T-cell (primary cell): ENCODE data around the gene RAB33B. TPM values are rescaled to one million over a fixed set of nuclear protein-coding genes. Genes with fewer than 3 reads are reported as not detected.
"Not testable (repeated sequence)": the region's sequence is repeated elsewhere in the genome, so short reads cannot be mapped to it uniquely, and the experiment has no call there.

ENCODE experiments used
- ATAC-seq, 4 experiments: fragments of 200-7000 bp in 3 of 4; fragments of 150-1000 bp in 1 of 4; cut with Tn5 transposase; replicated peaks in 1 of 4; 1 replicate in 3 of 4; 2 replicates in 1 of 4; pipeline ENCODE4 v1.10.0; 2021; ENCODE audit warnings: moderate library complexity in 3 of 4, mild to moderate bottlenecking in 2 of 4, moderate number of reproducible peaks in 1 of 4
- CTCF ChIA-PET, 2 donors: fragments of 300-600 bp; sonication (Branson Sonifier 250); formaldehyde crosslinking; loops; one replicate each; lab custom pipeline; 2022; ENCODE audit warnings: antibody characterized with exemption in 2 of 2; lab: Charles Lee
- POLR2A ChIA-PET, 2 donors: fragments of 300-600 bp; sonication (Branson Sonifier 250); formaldehyde crosslinking; loops; one replicate each; lab custom pipeline; 2022; ENCODE audit warnings: antibody characterized with exemption in 2 of 2; lab: Charles Lee
- DNase-seq, 35 experiments: peaks; one replicate each; pipeline versions ENCODE4 v3.0.0 to v3.0.0-alpha.2; 2013 to 2023
- H3K27ac ChIP-seq: one replicate; pipeline ENCODE4 v1.5.1; 2013; ENCODE audit warnings: low read length
- H3K27me3 ChIP-seq, 2 experiments: replicated peaks in 1 of 2; 1 replicate in 1 of 2; 2 replicates in 1 of 2; pipeline versions ENCODE4 v1.6.1 to v1.7.0; 2013; ENCODE audit warnings: low read length in 1 of 2, mixed read lengths in 1 of 2; ENCODE audit not compliant: control insufficient read depth in 2 of 2, insufficient read depth in 2 of 2; ENCODE audit errors: extremely low read depth in 1 of 2
- H3K36me3 ChIP-seq, 2 donors: 1 replicate in 1 of 2; 2 replicates in 1 of 2; pipeline versions ENCODE4 v1.6.1 to v1.7.0; 2013; ENCODE audit warnings: low read length in 1 of 2; ENCODE audit not compliant: control insufficient read depth in 2 of 2, insufficient read depth in 1 of 2; ENCODE audit errors: extremely low read depth in 1 of 2
- H3K4me1 ChIP-seq, 2 experiments: 1 replicate in 1 of 2; 2 replicates in 1 of 2; pipeline versions ENCODE4 v1.6.1 to v1.7.0; 2013; ENCODE audit warnings: low read length in 2 of 2, mixed read lengths in 1 of 2; ENCODE audit not compliant: insufficient read depth in 2 of 2, control insufficient read depth in 1 of 2; ENCODE audit errors: extremely low read depth in 1 of 2
- H3K4me3 ChIP-seq, 2 donors: 1 replicate in 1 of 2; 2 replicates in 1 of 2; pipeline versions ENCODE4 v1.5.1 to v1.7.0; 2013; ENCODE audit warnings: mild to moderate bottlenecking in 2 of 2, low read length in 1 of 2, moderate library complexity in 1 of 2; ENCODE audit not compliant: control insufficient read depth in 1 of 2; ENCODE audit errors: extremely low read depth in 1 of 2
- H3K9me3 ChIP-seq: 2 replicates; pipeline ENCODE4 v1.7.0; 2013
- H3K27ac Mint-ChIP-seq, 2 donors: one replicate each; pipeline ENCODE4 v1.8.0; 2020 to 2021; ENCODE audit warnings: mild to moderate bottlenecking in 2 of 2, mixed read lengths in 2 of 2
- H3K27me3 Mint-ChIP-seq, 2 donors: one replicate each; pipeline ENCODE4 v1.8.0; 2021 to 2022; ENCODE audit warnings: mixed read lengths in 2 of 2
- H3K36me3 Mint-ChIP-seq: one replicate; pipeline ENCODE4 v1.8.0; 2021; ENCODE audit warnings: mixed read lengths
- H3K4me1 Mint-ChIP-seq, 3 donors: one replicate each; pipeline ENCODE4 v1.8.0; 2020 to 2022; ENCODE audit warnings: mixed read lengths in 3 of 3, mild to moderate bottlenecking in 1 of 3
- H3K4me3 Mint-ChIP-seq, 3 donors: one replicate each; pipeline ENCODE4 v1.8.0; 2020 to 2022; ENCODE audit warnings: mild to moderate bottlenecking in 3 of 3, mixed read lengths in 3 of 3, moderate library complexity in 3 of 3
- H3K9me3 Mint-ChIP-seq, 3 donors: one replicate each; pipeline ENCODE4 v1.8.0; 2020 to 2022; ENCODE audit warnings: mixed read lengths in 3 of 3
- WGBS: methylation state at CpG from one replicate; pipeline ENCODE4 v1.1.5; 2013; ENCODE audit warnings: missing lambda C conversion rate; ENCODE audit not compliant: insufficient coverage; 5-methylcytosine and 5-hydroxymethylcytosine counted together
- total RNA-seq, 35 experiments: library from RNA in 6 of 35; stranded (reverse) in 6 of 35; fragments of 120-200 nt in 1 of 35; gene quantifications; one replicate each; pipeline versions ENCODE4 v1.2.1 to v1.2.4 and lab custom pipeline; 2013 to 2026

The RAB33B gene
- total RNA-seq, 5 donors from 2014 or later (not counting 1 experiment from before 2014, with no cell fraction given) = 11.9 to 17.9 (median 12.8) TPM

DNA sequence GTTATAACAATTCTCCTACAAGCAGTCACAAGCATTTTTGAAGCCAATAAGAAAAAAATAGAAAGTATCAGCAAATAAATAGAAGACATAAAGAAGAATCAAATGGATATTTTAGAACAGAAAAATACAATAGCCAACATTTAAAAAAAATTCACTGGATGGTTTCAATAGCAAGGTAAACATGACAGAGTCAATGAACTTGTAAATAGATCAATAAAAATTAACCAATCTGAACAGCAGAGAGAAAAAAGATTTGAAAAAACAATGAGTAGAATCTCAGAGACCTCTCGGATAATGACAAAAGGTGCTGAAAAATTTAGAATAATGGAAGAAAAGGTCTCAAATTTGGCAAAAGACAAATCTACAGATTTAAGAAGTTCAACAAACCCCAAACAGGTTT lies 33.3 kb upstream of the RAB33B start:
- ATAC-seq (no peak), DNase-seq (no peak)
- Mint-ChIP-seq H3K9me3 (peaks cover 0 to 11% (median 3%) of the 10 kb centered on the region in 3 donors), H3K4me1 (peaks cover 12 to 19% (median 16%) of the 10 kb centered on the region in 3 donors), H3K27me3 (no peaks in the 10 kb centered on the region), H3K4me3 (no peak overlapping the region), H3K36me3 (peaks cover 29% of the 10 kb centered on the region), H3K27ac (no peak overlapping the region)
- no peaks in the 10 kb centered on the region for H3K4me1 ChIP-seq
- CTCF ChIA-PET = interaction anchor here in 1 of 2 donors (0.7 kb wide), 1 partner anchor 220 kb away, joined by 3 read pairs; no protein-coding TSS in a partner anchor
- H3K4me3 ChIP-seq = no peak overlapping the region
- whole genome bisulfite sequencing = no CpG with 5 or more reads among the region's 1 CpG
- no peaks in the 10 kb centered on the region for H3K27me3 ChIP-seq
- peaks cover 2% of the 10 kb centered on the region for H3K9me3 ChIP-seq
- POLR2A ChIA-PET = no interaction called here
- no peaks in the 10 kb centered on the region for H3K36me3 ChIP-seq
- H3K27ac ChIP-seq = no peak overlapping the region

DNA sequence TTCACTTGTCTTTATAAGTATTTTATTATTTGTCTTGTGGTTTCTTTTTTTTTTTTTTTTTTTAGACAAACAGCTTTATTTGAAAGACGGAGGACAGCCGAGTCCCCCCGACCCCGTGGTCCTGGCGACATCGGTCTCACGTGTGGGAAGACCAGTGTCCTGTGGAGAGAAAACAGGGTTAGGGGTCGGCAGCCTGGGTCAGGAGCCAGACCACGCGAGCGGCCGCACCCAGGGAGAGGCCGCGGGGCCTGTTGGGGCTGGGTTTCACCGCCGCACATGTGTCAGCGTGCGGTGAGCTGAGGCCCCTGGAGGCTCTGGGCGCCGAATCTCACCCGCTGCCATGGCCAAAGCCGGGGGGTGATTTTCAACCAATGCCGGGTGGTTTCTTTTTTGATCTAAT lies 17.8 kb upstream of the RAB33B start:
- Histone ChIP-seq H3K4me3 (no peak overlapping the region), H3K27ac (no peak overlapping the region), H3K36me3 (peaks cover 0 to 13% of the 10 kb centered on the region in 2 donors), H3K4me1 (no peaks in the 10 kb centered on the region), H3K27me3 (no peaks in the 10 kb centered on the region), H3K9me3 (peaks cover 3% of the 10 kb centered on the region)
- 87% methylated on average over 15 of the region's 23 CpGs for WGBS
- H3K4me1 Mint-ChIP-seq = peaks cover 0 to 9% (median 5%) of the 10 kb centered on the region in 3 donors
- H3K4me3 Mint-ChIP-seq = no peak overlapping the region
- ATAC-seq (no peak), DNase-seq (no peak)
- no peaks in the 10 kb centered on the region for H3K27me3 Mint-ChIP-seq
- CTCF ChIA-PET = interaction anchor here (0.7 kb wide), 3 partner anchors 12 to 204 kb away, joined by 3 to 10 read pairs (median 6); no protein-coding TSS in a partner anchor
- H3K36me3 Mint-ChIP-seq = peaks cover 61% of the 10 kb centered on the region
- H3K9me3 Mint-ChIP-seq = peaks cover 12 to 28% (median 23%) of the 10 kb centered on the region in 3 donors
- no peak overlapping the region for H3K27ac Mint-ChIP-seq
- POLR2A ChIA-PET = interaction anchor here (0.7 kb wide), 2 partner anchors 84 to 1054 kb away, joined by 8 to 11 read pairs; no protein-coding TSS in a partner anchor

DNA sequence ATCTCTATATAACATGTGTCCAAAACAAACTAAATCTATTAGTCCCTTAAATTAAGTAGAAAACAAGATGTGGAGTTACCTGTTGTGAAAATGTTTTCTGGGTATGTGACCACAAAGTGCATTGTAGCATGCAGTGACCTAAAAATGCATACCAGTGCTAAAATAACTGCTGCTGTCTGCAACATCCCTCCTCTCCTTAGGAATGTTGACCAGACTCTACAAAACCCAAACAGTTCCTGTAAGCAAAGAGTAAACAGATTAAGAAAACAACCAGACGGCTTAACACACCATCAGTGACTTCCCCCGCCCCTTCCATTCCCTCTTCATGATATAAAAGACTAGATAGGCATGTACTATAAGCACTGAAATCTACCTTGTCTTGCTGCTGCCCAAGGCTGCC lies 15.8 kb upstream of the RAB33B start:
- Mint-ChIP-seq H3K27me3 (no peaks in the 10 kb centered on the region), H3K27ac (no peak overlapping the region), H3K4me1 (peaks cover 0 to 9% (median 5%) of the 10 kb centered on the region in 3 donors), H3K9me3 (peaks cover 12 to 29% (median 24%) of the 10 kb centered on the region in 3 donors), H3K36me3 (peaks cover 55% of the 10 kb centered on the region), H3K4me3 (no peak overlapping the region)
- DNase-seq (no peak), ATAC-seq (no peak)
- CTCF ChIA-PET = no interaction called here
- H3K27ac ChIP-seq = no peak overlapping the region
- peaks cover 0 to 13% of the 10 kb centered on the region in 2 donors for H3K36me3 ChIP-seq
- H3K9me3 ChIP-seq = peaks cover 3% of the 10 kb centered on the region
- no peak overlapping the region for H3K4me3 ChIP-seq
- H3K27me3 ChIP-seq = no peaks in the 10 kb centered on the region
- POLR2A ChIA-PET = interaction anchor here in 1 of 2 donors (0.6 kb wide), 1 partner anchor 72 kb away, joined by 3 read pairs; no protein-coding TSS in a partner anchor
- no peaks in the 10 kb centered on the region for H3K4me1 ChIP-seq
- WGBS = 92% methylated on average over 2 of the region's 2 CpGs

DNA sequence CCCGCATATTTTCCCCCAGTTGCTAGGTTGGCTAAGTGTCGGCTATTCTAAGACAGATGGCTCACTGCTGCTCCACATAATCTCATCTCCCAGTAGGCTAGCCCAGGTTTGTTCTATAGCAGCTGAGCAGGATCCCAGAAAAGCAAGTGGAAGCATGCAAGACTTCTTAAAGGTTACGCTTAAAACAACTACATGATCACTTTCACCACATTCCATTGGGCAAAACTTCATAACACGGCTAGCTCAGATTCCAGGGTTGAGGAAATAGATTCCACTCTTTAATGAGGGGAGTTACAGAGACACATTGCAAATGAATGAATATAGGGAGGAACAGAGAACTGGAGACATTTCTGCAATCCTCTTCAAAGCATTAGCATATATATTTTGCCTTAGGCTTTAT lies 12.9 kb upstream of the RAB33B start:
- Mint-ChIP-seq H3K4me1 (peaks cover 0 to 5% (median 5%) of the 10 kb centered on the region in 3 donors), H3K4me3 (no peak overlapping the region), H3K27me3 (no peaks in the 10 kb centered on the region), H3K27ac (no peak overlapping the region), H3K36me3 (peaks cover 55% of the 10 kb centered on the region), H3K9me3 (peaks cover 12 to 29% (median 24%) of the 10 kb centered on the region in 3 donors)
- 100% methylated on average over 2 of the region's 4 CpGs for WGBS
- Histone ChIP-seq H3K9me3 (peaks cover 3% of the 10 kb centered on the region), H3K4me1 (no peaks in the 10 kb centered on the region), H3K4me3 (no peak overlapping the region), H3K36me3 (peaks cover 0 to 13% of the 10 kb centered on the region in 2 donors), H3K27ac (no peak overlapping the region), H3K27me3 (no peaks in the 10 kb centered on the region)
- ATAC-seq (no peak), DNase-seq (no peak)
- ChIA-PET POLR2A (no interaction called here), CTCF (no interaction called here)

DNA sequence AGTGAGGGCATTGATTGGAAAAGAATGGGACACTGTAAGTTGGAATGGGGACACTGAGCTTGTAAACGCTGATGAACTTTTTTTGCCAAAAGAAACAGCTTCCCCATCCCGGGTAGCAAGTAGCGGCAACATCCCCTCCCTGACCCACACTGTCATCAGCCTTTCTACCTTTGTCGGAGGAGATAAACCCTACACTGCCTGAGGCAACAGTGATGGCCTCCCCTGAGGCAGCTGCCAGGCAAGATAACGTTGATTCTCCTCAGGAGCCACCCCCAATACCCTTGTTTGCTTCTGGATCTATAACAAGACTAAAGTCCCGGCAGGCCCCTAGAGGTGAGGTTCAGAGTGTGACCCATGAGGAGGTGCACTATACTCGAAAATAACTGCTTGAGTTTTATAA lies 10.3 kb upstream of the RAB33B start:
- Histone ChIP-seq H3K4me3 (no peak overlapping the region), H3K36me3 (peaks cover 0 to 7% of the 10 kb centered on the region in 2 donors), H3K9me3 (no peaks in the 10 kb centered on the region), H3K4me1 (no peaks in the 10 kb centered on the region), H3K27me3 (no peaks in the 10 kb centered on the region), H3K27ac (no peak overlapping the region)
- H3K4me1 Mint-ChIP-seq = peaks cover 0 to 3% (median 0%) of the 10 kb centered on the region in 3 donors
- 95% methylated on average over 5 of the region's 7 CpGs for WGBS
- ATAC-seq (no peak), DNase-seq (no peak)
- H3K27ac Mint-ChIP-seq = no peak overlapping the region
- H3K9me3 Mint-ChIP-seq = peaks cover 12 to 17% (median 14%) of the 10 kb centered on the region in 3 donors
- peaks cover 38% of the 10 kb centered on the region for H3K36me3 Mint-ChIP-seq
- no peak overlapping the region for H3K4me3 Mint-ChIP-seq
- ChIA-PET POLR2A (interaction anchor here in 1 of 2 donors (0.6 kb wide), 1 partner anchor 72 kb away, joined by 3 read pairs; no protein-coding TSS in a partner anchor), CTCF (no interaction called here)
- no peaks in the 10 kb centered on the region for H3K27me3 Mint-ChIP-seq

DNA sequence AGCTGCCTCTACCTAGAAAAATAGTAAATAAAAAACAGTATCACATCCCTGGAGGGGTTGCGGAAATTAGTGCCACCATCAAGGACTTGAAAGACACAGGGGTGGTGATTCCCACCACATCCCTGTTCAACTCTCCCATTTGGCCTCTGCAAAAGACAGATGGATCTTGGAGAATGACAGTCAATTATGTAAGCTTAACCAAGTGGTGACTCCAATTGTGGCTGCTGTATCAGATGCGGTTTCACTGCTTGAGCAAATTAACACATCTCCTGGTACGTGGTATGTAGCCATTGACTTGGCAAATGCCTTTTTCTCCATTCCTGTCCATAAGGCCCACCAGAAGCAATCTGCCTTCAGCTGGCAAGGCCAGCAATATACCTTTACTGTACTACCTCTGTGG lies 9.0 kb upstream of the RAB33B start:
- H3K4me1 ChIP-seq, H3K9me3 Mint-ChIP-seq, H3K27me3 ChIP-seq, H3K9me3 ChIP-seq, H3K36me3 ChIP-seq, H3K27me3 Mint-ChIP-seq, H3K4me3 ChIP-seq, DNase-seq, CTCF ChIA-PET, ATAC-seq, H3K27ac Mint-ChIP-seq, H3K4me3 Mint-ChIP-seq, H3K27ac ChIP-seq, H3K4me1 Mint-ChIP-seq: not testable (repeated sequence)
- POLR2A ChIA-PET = interaction anchor here in 1 of 2 donors (0.6 kb wide), 1 partner anchor 17 kb away, joined by 3 read pairs; no protein-coding TSS in a partner anchor
- peaks cover 29% of the 10 kb centered on the region for H3K36me3 Mint-ChIP-seq
- no CpG with 5 or more reads among the region's 3 CpGs for WGBS
